T-helper 1 cell treated with Interleukin-12 subunit alpha and Interleukin-12 subunit beta and Interleukin-4 antibody, amounts not matched to agents 30 ng/mL and 1 ng/mL, for 36 hours (primary cell): ENCODE data around the gene NOL4. TPM values are rescaled to one million over a fixed set of nuclear protein-coding genes. Genes with fewer than 3 reads are reported as not detected.
"Not testable (repeated sequence)": the region's sequence is repeated elsewhere in the genome, so short reads cannot be mapped to it uniquely, and the experiment has no call there.

Experiments
- intact Hi-C: fragments of 100-400 bp; cut with micrococcal nuclease; formaldehyde crosslinking; loops from one replicate; pipeline ENCODE4 v1.15.1; 2024
- total RNA-seq: library from RNA; stranded (reverse); gene quantifications from 2 replicates; pipeline ENCODE4 v1.2.3, GENCODE V29; 2022

The NOL4 gene, protein sequence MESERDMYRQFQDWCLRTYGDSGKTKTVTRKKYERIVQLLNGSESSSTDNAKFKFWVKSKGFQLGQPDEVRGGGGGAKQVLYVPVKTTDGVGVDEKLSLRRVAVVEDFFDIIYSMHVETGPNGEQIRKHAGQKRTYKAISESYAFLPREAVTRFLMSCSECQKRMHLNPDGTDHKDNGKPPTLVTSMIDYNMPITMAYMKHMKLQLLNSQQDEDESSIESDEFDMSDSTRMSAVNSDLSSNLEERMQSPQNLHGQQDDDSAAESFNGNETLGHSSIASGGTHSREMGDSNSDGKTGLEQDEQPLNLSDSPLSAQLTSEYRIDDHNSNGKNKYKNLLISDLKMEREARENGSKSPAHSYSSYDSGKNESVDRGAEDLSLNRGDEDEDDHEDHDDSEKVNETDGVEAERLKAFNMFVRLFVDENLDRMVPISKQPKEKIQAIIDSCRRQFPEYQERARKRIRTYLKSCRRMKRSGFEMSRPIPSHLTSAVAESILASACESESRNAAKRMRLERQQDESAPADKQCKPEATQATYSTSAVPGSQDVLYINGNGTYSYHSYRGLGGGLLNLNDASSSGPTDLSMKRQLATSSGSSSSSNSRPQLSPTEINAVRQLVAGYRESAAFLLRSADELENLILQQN
- not detected in 2 replicates for total RNA-seq

DNA sequence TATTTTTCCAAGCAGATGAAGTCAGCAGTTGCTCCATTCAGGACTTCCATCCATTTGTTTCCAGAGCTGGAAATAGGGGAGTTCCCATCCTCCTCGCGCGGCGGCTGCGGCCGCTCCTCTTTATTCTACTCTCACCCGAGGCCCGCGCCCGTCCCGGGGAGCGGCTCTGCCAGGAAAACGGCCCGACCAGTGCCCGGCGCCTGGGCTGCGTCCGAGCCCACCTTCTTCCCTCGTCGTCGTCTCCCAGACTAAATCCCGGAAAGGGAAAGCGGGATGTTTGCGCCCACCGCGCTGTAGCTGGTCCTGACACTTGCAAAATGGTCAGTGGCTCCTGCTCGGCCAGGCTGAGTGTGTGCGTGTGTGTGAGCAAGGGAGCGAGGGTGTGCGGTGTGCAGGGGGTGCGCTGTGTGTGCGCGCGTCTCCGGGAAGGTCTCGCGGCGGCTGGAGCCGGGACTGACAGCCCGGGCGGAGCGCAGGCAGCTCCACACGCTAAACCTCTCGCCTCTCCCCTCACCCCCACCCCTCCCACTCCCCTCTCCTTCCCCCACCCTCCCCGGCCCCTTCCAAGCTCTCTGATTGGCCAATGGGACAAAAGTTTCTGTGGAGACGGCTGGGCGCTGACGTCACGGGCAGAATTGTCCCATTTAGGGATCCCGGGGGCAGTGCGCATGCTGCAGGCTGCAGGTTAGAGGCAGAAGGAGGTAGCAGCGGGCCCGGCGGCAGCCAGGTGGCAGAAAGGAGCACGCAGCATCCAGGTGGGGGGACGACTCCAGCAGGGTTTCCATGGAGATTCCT lies at the start of gene NOL4:
Gene NOL4, minus strand, starts transcription at position 491 of the 795 bp plus-strand sequence. CDS start 1,660 bp downstream, outside the sequence.
- intact Hi-C loops, result no loop called here

DNA sequence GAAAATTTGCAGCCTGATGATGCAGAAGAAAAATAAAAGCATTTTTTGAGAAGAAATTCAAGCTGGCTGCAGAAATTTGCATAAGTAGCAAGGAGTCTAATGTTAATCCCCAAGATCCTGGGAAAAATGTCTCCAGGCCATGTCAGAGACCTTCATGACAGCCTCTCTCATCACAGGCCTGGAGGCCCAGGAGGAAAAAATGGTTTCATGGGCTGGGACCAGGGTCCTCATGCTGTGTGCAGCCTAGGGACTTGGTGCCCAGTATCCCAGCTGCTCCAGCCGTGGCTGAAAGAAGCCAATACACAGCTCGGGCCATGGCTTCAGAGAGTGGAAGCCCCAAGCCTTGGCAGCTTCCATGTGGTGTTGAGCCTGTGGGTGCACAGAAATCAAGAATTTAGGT lies 41.3 kb upstream of the NOL4 start:
- intact Hi-C loops, result not testable (repeated sequence)

DNA sequence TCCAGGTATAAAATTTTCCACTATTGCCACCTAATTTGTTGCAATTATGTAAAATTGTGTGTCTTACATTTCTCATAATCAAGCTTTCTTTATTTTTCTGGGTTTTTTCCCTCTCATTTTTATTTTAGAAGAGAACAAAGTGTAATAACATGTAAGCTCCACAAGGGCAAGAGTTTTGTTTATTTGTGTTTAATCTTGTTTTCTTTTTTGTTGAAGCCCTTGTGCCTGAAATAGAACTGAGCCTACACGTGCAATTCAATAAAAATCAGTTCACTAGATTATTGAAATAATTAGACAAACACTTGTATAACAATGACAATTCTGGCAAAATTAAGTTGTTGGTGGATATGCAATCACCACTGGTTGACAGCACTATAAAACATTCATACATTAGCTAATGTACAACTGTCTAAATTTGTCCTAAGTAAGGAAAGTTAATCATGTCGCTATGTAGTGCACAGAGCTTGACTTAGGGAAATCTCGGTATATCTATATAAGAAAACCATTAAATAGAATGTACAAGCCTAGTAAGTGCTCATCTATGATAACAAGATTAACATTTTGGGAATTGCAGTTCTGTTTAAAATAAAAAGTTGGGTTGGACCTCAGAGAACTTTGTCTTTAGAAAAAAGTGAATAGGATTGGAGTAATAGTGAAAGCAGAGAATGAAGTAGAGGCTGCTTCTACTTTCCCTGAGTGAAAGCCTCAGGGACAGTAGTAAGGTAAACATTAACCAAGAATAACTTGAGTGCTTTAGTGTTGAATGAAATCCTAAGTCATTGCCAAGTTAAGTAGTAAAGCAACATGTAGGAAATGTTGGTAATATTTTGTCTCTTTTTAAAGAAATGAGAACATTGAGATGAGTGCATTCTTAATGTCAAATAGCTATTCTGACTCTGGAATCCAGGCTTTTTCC lies 37.4 kb upstream of the NOL4 start:
- intact Hi-C loops, result no loop called here

DNA sequence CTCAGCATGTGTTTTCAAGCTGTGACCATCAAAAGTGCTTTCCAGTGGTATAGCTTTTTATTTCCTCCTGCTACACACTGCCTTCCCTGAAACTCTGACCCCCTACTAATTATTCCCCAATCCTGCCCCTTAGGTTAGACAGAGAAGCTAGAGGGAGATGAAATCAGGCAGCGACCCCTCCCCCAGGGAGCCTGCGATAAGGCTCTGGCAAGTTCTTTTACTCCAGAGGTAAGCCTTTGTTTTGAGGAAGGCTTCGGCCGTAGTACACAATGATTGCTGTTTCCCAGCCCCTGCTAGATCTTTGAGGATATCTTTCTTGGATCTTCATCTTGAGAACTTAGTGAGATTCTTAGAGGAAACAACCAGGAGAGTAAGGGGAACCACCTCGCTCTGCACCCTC lies 33.5 kb upstream of the NOL4 start:
- intact Hi-C loops, result no loop called here

DNA sequence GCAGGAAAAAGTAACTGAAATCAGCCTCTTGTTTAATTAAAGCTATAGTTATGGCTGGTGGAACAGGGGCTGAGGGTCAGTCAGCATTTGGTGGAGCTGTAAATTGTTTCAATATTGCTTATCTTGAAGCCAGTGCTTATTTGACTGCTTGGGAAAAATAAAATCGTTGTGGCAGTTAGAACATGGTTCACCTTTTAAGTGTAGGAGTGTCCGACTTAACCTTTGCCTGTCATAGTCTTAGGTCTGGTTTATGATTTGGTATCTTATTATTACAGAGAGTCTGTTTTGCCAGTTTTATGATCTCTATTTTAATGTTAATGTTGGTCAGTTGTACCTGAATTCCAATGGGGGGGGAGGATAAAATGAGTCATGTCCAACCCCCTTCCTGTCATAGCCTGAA lies 27.2 kb upstream of the NOL4 start:
- intact Hi-C loops, result no loop called here

DNA sequence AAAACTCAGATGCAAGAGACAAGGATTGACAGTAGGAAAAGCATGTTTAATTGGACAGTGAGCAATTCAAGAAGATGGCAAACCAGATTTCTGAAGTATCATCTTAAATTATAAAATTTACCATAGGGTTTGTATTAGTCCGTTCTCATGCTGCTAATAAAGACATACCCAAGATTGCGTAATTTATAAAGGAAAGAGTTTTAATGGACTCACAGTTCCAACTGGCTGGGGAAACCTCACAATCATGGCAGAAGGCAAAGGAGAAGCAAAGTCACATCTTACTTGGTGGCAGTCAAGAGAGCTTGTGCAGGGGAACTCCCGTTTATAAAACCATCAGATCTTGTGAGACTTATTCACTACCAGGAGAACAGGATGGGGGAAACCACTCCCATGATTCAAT lies 24.0 kb upstream of the NOL4 start:
- intact Hi-C loops, result no loop called here

DNA sequence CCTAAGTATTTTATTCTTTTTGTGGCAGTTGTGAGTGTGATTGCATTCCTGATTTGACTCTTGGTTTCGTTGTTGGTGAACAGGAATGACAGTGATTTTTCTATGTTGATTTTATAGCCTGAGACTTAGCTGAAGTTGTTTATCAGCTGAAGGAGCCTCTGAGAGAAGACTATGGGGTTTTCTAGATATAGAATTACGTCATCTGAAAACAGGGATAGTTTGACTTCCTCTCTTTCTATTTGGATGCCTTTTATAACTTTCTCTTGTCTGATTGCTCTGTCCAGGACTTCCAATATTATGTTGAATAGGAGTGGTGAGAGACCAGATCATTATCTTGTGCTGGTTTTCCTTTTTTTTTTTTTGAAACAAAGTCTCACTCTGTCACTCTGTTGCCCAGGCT lies 18.0 kb upstream of the NOL4 start:
- intact Hi-C loops, result no loop called here

DNA sequence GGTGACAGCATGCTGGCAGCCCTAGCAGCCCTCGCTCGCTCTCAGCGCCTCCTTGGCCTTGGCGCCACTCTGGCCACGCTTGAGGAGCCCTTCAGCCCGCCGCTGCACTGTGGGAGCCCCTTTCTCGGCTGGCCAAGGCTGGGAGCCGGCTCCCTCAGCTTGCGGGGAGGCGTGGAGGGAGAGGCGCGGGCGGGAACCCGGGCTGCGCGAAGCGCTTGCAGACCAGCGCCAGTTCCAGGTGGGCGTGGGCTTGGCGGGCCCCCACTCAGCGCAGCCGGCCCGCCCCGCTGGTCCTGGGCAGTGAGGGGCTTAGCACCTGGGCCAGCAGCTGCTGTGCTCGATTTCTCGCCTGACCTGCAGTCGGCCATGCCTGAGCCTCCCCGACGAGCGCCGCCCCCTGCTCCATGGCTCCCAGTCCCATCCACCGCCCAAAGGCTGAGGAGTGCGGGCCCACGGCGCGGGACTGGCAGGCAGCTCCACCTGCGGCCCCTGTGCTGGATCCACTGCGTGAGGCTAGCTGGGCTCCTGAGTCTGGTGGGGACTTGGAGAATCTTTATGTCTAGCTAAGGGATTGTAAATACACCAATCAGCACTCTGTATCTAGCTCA lies 9.2 kb upstream of the NOL4 start:
- intact Hi-C loops, result not testable (repeated sequence)

DNA sequence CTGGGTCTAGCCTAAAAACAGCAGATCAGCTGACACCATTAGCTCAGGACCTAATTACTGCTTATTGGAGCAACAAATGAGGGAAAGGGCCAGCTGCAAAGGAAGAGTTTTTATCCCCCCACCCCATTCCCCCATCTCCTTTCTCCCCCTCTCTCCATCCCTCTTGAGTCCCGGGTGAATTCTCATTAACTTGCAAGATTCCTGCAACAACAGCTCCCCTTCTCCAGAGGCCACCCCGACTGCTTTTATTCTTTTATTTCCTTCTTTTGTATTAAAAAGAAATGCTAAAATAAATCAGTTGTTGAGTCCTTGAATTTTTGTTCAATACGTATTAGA lies 473 bp upstream of the NOL4 start:
- intact Hi-C loops, result no loop called here

DNA sequence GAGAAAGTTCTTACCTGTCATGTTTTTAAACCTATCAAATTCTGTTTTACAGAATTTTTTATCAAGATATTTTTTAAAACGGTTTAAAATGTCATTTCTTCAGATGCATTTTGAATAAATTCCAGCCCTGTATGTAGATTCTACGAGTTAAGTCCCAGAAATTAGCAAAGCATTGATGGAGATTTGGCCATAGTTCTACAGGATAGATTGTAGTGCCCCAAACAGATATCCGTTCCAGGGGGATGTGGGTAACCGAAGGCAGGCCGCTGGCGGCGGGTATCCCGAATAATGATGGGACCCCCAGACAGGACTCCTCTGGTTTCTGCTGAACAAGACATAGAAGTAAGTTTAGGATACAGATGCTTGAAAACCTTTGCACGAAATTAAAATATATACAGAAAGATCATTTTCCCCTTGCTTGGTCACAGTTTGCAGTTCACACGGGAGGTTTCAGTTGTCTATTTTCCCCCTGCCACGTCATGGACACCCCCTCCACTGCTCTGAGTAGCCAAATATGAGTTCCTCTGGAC lies 755 bp downstream of the NOL4 start:
- intact Hi-C loops, result no loop called here

DNA sequence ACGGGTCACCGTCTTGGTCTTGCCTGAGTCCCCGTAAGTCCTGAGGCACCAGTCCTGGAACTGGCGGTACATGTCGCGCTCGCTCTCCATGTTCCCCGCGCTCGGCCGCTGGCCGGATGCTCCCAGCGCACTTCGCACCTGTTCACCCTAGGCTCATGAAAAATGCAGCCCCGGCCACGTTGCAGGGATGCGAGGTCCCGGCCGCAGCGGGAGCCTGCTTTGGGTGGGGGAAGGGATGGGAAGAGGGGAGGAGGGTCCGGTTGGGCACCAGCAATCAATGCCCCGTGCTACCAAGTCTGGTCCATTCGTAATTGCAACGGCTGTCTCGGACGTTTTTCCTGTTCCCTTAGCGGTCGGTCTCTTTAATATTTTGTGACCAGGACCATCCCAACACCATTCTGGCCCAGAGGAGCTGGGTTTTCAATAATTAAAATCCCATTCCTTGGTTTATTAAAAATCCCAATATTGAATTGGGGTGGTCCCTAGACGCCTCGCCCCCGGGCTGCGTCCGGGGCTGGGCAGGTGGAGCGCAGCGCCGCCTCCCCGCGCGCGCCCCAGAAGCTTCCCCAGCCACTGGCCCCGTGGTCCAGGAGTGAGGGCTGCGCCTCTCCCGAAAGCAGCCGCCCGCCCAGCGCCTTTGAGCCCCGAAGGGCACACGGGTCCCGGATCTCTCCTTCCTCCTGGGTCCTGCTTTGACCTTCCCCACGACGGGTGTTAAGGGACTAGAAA lies 1.4 kb downstream of the NOL4 start:
- intact Hi-C loops, result no loop called here

DNA sequence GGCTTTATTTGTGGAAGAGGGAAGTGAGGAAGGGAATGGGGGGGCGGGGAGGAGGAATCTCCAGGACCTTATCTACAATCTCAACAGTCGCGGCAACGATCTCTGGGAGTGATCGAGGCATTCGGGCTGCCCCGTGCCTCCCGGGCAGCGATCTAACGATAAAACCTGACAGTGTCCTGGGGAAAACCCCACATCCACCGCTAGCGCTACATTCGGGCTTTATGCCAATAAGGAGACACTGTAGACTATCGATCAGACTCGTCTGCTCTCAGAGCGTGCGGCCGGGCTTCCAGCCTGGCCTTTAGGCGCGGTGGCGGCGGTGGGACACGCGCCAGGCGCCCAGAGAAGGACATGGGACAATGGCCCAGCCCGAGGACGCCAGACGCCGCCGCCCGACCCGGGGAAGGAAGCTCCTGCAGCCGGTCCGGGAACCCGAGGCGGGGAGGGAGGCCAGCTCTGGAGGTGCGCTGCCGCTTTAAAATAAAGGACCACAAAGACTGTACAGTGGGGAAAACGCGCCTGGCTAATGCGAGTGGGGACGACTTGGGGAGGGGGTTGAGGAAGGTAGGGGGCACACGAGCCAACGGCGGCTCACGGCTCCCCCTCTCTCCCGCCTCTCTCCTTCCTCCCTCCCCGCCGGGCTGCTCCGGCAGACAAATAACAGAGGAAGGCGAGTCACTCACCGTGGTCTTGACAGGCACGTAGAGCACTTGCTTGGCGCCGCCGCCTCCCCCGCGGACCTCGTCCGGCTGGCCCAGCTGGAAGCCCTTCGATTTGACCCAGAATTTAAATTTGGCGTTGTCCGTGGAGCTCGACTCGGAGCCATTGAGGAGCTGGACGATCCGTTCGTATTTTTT lies 2.2 kb downstream of the NOL4 start:
- intact Hi-C loops, result no loop called here

DNA sequence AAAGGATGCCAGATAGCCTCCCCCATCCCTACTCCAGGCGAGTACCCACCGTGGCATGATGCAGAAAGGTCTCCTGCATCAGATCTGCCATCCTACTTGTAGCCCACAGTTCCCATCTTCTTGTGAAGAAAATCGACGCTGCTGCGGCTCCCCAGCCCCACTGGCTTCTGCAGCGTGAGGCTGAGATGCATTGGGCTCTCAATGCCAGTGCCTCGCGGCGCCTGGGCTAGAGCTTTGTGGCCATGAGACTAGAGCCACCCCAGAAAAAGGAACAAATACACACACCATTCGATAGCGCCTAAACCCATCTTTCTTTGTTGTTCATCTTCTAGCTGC lies 2.8 kb downstream of the NOL4 start:
- intact Hi-C loops, result no loop called here

DNA sequence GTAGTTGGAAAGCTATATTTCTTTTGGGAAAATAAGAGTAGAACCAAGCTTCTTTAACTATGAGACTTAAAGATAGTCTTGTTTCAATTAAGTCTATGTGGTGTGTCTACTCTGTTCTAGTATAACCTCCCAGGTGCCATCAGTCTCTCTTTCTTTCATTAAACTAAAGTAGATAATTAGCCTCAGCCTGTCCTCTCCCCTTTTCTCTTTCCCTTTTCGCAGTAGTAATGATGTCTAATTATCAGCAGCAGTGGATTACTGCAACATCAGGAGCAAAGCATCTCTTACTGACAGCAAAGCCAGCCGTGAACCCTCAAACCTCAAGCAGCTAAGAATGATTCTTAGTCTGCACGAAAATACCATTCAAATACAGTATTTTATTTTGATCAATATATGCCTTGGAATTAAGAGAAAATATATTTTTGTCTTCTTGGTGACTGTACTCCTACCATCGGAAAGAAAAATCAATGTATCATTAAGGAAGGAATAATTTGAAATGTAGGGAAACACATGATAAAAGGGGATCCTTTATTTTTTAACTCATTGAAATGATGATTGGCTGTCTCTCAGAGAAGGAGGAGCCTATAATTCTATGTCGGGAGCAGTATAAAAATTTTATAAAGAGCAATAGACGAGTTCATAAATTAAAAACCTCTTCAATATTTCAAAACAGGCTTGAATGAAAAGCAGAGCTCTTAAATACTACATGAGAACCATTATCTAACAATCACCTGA lies 4.5 kb downstream of the NOL4 start:
- intact Hi-C loops, result no loop called here

DNA sequence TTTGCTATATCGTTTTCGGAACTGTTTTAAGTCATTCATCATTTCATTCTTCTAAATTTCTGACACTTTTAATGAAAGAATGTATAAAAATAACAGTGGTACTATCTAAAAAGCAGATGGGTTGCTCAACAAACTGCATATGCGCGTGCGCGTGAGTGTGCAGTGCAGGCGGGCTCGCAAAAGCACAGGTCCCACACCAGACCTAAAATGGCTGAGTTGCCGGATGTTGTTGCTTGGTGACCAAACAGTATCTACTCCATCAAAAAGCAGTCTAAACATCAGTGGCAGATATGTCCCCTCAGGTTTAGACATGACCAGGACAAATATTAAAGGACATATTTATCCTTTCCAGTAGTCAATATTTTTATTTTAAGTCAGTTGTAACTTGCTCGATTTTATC lies 5.1 kb downstream of the NOL4 start:
- intact Hi-C loops, result no loop called here

DNA sequence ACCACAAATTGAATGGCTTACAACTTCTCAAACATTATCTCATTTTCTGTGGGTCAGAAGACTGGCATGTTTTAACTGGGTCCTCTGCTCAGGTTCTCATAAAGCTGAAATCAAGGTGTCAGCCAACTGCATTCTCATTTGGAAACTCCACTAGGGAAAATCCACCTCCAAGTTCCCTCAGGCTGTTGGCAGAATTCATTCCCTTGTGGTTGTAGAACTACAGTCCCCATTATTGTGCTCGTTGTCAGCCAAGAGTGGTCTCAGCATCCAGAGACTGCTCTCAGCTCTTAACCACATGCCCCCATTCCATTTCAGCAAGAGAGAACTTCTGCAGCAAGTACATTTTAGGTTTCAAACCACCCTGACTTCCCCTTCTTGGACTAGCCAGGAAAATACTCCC lies 12.2 kb downstream of the NOL4 start:
- intact Hi-C loops, result no loop called here

DNA sequence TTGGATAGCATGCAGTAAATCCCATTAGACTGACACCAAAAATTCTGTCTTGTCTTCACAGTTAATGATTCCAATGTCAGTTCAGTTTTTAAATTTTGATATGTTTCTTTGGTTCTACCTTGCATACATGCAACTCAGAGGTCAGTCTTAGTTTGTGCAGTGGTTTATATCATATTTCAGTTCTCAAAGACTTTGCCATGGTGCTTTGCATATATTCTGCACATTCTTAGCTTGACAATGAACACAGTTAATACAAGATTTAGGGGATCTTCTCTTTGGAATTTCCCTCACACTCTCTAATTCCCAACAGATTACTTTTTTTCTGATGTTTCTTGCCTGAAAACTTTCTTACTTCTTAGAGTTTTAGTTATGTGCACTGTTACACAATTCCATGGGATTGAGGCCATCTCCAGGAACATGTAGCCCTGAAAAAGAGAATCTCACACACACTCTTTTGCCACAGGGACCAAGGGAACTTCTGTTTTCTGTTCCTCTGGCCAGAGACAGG lies 17.3 kb downstream of the NOL4 start:
- intact Hi-C loops, result no loop called here

DNA sequence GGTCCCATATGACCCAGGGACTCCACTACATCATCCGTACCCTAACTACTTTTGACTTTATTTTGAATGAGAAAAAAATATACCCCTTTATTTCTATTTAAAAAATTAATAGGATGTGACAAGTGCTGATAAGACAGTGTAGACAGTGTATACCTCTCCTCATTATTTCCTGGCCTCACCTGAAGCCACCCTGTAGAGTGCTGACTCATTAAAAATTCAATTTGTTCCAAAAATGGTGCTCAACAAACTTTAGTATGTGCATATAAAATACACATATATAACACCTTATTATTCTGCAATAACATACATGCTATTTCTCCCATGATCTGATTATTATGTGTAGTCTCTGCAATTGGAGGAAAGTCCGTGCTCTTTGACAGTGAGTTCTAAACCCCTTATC lies 20.8 kb downstream of the NOL4 start:
- intact Hi-C loops, result no loop called here
